Measurements from ENCODE around the gene KRT20.

GRCh38 chr17:40859536-40859935, 25.5 kb downstream of the KRT20 start:
- no peak for TF ChIP-seq POLR2AphosphoS5 (IDR thresholded peaks at IDR 0.05)
- no peak for TF ChIP-seq CTCF (IDR thresholded peaks at IDR 0.05)

Measured in stomach (tissue), 4 donors.